HG02571 (cell line): ENCODE data around the gene IZUMO4.

Source experiments
- ATAC-seq: cut with Tn5 transposase; IDR thresholded peaks from one replicate; pipeline ENCODE4 v1.9.1; 2021; ENCODE audit warnings: mild to moderate bottlenecking, moderate library complexity; ENCODE audit not compliant: unreplicated experiment

IZUMO4 gene, protein sequence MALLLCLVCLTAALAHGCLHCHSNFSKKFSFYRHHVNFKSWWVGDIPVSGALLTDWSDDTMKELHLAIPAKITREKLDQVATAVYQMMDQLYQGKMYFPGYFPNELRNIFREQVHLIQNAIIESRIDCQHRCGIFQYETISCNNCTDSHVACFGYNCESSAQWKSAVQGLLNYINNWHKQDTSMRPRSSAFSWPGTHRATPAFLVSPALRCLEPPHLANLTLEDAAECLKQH

DNA sequence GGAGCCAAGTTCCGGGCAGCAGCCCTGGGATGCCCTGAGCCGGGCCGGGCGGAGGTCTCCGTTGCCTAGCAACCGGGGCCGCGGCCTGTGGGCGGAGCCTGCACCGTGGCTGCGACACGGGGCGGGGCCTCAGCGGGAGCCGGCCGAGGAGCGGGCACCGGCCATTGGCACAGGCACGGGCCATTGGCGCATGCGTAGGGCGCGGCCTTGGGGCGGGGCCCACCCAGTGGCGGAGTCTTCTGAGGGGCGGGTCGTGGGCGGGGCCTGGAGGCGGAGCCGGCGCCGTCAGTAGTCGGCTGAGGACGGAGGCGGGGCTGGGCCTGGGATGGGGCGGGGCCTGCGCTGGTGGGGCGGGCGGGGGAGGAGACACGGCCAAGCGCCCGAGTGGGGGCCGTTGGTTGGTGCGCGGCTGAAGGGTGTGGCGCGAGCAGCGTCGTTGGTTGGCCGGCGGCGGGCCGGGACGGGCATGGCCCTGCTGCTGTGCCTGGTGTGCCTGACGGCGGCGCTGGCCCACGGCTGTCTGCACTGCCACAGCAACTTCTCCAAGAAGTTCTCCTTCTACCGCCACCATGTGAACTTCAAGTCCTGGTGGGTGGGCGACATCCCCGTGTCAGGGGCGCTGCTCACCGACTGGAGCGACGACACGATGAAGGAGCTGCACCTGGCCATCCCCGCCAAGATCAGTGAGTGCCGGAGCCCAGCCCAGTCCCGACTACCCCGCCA, at the start of gene IZUMO4:
TSS of gene IZUMO4 (plus strand) at position 436 of the 723 bp plus-strand sequence. CDS start at position 467, 31 bp downstream.
- ATAC-seq = peak; percentile 64

GRCh38 chr19:2047076-2047448, 49.7 kb upstream of the IZUMO4 start:
- no peak for ATAC-seq

DNA sequence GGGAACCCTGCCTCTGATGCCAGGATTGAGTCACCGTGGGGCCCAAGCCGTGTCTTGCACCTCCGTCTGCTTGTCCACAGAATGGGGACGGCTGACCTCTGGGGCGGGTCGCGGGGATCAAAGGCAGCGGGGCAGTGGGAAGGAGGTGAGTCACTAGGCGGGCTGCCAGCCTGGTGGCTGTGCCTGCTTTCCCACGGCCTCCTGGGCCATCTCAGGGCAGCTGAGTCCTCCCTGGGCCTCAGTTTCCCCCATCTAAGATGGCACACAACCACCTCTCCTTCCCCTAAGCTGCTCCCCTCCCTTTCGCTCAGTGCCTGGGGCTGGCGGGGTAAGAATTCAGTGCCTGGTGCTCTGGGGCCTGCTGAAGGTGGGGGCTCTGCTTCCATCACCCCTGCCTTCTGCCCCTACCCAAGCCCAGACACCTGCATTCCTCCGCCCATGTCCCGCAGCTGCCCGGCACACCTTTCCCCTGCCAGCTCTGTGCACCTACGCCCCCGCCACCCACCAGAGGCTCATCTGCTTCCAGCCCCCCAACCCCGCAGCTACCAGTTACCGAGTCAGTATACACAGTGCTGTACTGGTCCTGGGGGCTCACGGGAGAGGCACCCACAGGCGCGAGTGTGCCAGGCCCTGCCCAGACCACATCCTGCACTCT, 49.1 kb upstream of the IZUMO4 start:
- no peak for ATAC-seq

DNA sequence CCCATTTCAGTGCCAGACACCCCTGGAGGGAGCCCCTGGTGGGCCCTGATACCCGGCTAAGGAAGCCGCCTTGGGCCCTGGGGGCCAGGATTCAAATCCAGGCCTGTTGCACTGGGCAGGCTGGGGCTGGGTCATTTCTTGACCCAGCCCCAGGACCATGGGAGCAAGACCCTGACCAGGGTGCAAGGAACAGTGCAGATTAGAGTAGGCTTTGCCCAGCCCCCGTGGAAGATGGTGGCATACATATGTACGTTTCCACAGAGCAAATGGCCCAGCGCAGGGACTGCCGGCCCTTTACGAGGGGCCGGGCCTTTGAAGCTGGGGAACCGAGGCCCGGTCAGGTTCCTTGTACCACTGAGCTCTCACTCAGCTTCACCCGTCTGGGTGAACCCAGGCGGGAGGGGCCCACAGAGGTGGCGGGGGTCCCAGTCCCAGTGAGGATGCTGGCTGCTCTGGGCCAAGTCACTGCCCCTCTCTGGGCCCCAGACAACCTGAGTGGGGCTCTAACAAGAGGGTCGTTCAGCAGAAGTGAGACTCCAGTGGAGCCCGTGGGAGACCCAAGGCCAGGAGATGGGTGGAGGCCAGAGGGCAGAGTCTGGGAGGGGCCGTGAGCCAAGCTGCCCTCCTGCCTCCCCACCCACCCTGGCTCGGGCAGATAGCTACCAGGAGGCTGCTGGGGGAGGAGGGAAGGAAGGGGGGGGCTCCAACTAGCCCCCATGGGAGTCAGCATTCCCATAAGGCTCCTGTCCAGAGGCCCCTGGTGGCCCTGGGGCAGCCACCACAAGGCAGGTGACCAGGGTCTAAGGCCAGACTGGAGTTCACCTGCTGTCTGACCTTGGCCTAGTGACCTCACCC, 48.4 kb upstream of the IZUMO4 start:
- no peak for ATAC-seq

DNA sequence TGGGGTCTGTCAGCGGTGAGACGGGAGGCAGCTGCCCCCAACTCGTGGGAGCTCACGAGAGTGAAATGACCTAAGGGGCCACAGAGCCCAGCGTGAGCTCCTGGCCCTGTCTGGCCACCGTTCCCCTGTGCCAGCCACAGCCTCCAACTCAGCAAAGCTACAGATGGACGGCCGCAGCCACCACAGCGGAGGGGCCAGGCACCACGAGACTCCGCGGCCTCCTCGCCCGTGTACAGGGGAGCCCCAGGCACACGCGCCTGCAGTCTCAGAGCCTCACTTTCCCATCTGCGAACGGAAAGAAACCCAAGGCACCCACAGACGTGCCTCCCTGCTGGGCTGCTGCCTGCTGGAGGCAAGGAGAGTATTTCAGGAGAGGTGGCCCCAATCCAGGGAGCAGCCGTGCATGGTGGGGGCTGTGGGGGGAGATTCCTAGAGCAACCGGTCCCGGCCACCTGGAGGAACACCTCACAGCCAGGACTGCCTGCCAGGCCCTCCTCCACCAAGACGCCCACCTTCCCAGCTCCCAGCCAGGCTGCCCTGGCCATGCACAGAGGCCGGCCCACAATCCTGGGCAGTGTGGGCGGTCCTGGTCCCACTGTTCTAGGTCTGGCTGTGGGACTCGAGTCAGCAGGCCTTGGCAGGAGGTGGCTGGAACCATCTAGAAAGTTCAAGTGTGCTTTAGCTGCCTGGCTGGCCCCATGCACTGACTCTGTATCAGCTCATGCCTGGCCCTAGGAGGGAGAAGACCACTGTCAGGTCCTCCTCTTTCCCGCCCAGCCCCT, 47.6 kb upstream of the IZUMO4 start:
- no peak for ATAC-seq

DNA sequence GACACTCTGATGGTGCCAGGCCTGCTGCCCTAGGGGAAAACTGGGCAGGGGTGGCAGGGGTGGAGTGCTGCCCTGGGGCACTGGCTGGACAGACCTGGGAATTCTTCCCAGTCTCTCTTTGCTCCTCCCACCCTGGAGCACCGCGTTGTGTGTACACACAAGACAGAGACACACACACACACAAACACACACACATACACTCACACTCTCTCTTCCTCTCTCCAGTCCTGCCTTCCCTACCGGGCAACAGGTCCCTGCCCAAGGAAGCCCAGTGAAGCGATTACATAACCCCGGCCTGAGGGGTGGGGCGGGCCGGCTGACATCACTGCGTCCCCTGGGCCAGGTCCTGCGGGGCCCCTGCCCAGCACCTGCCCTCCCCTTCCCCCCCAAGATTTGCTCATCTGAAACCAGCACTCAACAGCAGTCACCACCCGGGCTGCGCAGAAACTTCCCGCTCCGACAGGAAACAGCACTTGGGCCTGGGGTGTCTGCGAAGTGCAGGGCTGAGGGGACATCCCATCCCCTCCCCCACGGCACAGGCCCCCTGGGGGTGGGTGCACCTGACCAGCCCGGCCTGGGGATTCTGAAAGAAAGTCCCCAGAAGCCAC, 46.9 kb upstream of the IZUMO4 start:
- peak; percentile 3 for ATAC-seq

DNA sequence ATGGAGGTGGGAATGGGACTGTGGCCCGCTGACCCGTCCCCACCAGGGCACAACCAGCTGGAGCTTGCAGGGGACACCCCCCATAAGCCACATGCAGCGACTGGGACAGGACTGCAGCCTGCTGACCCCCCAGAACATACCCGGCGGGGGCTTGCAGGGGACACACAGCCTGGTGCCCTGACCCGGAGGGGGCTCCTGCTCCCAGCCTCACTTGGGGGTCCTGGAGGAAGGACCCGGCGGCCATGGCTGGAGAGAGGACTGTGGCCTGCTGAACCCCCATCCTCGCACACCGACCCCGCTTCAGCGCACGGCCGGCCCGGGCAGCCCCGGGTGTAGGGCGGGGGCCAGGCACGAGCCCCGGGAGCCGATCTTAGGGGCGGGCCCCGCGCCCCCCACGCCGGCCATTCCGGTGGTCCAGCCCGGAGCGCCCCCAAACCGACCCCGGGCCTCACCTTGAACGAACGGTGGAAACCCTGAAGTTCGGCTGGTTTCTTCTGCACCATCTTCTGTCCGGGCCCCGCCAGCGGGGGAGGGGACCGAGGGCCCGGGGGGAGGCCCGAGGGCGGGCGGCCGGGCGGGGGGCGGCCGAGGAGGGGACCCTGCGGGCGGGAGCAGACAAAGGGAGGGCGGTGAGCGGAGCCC, 46.2 kb upstream of the IZUMO4 start:
- ATAC-seq = peak; percentile 3

DNA sequence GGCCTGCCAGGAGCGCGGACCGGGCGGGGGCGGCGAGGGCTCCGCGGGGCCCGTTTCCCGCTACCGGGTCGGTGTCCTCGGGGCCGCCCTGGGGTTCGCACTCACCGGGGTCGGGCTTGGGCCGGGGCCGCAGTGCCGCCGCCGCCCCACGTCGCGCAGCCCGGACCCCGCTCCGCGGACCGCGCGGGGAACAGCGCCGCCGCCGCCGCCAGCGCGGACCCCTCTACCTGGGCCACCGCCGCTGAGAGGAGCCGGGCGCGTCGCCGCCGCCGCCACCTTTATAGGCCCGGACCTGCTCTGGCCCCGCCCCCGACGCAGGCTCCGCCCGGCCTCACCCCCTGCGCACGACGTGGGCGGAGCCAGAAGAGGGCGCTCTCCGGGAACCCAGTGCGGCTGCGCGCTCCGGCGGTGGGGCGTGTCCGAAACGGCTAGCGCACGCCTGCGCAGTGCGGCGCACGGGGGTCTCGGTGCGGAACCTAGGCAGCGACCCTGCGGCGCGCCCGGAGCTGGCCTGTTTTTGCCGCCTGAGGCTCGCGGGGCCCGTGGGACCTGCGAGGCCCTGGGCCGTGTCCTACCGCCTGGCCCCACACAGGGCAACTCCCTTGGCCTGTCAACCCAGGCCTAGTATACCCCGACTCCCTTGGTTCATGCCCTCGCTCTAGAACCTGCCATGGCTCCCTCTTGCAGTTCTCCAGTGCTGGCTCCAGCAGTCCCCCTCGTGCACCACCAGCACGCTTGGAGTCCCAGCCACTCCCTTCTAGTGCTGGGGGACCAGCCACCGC, 45.5 kb upstream of the IZUMO4 start, which contains the start of gene MKNK2:
TSS of gene MKNK2 (minus strand) at position 254 of the 782 bp plus-strand sequence. CDS start 393 bp downstream, outside the sequence.
- ATAC-seq = peak; percentile 41

DNA sequence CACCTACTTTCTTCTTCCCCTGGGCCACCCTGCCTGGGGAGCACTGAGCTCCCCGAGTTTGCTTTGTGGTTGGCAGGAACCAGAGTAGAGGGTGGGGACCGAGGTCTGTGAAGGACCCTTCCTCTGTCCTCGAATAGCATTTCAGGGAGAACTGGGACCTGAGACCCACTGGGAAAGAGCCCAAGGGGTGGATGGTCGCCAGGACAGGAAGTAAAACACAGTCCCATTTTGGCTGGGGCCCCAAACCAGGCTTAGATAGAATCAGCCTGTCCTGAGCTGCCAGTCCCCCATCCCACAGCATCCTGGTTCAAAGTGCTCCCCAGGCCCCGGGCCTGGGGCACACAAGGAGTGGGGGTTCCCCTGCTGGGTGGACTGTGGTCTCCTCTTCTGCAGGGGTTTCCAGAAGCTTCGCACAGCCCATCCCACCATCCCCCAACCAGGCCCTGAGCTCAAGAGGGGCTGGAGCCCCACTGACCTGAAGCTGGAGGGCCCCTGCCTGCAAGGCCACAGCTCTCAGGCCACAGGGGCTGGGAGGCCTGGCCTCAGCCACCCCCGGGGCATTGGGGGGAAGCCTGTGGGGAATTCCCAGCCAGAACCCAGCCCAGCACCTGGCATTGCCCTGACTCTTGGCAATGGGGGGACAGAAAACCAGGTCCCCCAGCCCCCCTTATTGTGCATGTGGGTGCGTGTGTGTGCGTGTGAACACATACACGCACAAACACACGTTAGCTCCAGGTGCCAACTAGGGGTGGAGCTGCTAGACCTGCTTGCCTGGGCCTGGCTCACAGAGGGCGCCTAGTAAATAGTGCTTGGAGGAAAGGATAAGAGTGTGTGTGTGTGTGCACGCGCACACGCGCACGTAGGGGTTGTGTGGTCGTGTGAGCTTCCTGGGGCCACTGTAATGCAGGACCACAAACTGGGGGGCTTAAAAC, 44.7 kb upstream of the IZUMO4 start:
- ATAC-seq = no peak

- ATAC-seq = no peak
Measured at GRCh38 chr19:2053601-2054389, 42.9 kb upstream of the IZUMO4 start.

GRCh38 chr19:2054763-2055162, 42.0 kb upstream of the IZUMO4 start:
- ATAC-seq = no peak

GRCh38 chr19:2055931-2056836, 40.5 kb upstream of the IZUMO4 start:
- ATAC-seq = no peak

GRCh38 chr19:2056837-2057192, 39.9 kb upstream of the IZUMO4 start:
- ATAC-seq = no peak

GRCh38 chr19:2057484-2058469, 38.9 kb upstream of the IZUMO4 start:
- no peak for ATAC-seq
